ENCODE results near the gene SPINDOC. TPM values are rescaled to one million over a fixed set of nuclear protein-coding genes. Genes with fewer than 3 reads are reported as not detected.

Gene SPINDOC
- total RNA-seq, 1 donor from 2014 or later: 77.8 TPM

DNA sequence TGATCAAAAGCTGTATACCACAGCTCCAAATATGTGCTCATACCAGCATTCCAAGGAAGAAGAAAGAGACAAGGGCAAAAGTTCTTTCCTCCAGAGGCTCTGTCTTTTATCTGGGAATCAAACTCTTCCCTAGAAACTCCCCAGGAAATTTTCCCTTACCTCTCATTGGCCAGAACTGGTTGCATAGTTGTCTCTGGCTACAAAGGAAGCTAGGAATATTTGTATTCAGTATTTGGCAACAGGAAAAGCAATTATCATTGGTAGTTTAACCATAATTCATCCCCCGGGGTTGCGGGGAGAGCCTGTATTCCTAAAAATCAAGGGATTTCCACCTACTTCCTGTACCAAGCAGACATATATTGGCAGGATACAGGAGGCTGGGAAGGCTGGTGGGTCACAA, 34.2 kb upstream of the SPINDOC start:
- TF ChIP-seq, protein P1, sequence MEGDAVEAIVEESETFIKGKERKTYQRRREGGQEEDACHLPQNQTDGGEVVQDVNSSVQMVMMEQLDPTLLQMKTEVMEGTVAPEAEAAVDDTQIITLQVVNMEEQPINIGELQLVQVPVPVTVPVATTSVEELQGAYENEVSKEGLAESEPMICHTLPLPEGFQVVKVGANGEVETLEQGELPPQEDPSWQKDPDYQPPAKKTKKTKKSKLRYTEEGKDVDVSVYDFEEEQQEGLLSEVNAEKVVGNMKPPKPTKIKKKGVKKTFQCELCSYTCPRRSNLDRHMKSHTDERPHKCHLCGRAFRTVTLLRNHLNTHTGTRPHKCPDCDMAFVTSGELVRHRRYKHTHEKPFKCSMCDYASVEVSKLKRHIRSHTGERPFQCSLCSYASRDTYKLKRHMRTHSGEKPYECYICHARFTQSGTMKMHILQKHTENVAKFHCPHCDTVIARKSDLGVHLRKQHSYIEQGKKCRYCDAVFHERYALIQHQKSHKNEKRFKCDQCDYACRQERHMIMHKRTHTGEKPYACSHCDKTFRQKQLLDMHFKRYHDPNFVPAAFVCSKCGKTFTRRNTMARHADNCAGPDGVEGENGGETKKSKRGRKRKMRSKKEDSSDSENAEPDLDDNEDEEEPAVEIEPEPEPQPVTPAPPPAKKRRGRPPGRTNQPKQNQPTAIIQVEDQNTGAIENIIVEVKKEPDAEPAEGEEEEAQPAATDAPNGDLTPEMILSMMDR (IDR thresholded peaks at IDR 0.05; ENCODE audit: unreplicated experiment): no peak
- H3K27ac Mint-ChIP-seq: no peak overlapping the region
- no peaks in the 10 kb centered on the region for H3K4me1 Mint-ChIP-seq (ENCODE audit: low read depth)
- no peak overlapping the region for H3K4me3 Mint-ChIP-seq (ENCODE audit: low read depth)
- no peaks in the 10 kb centered on the region for H3K9me3 Mint-ChIP-seq (ENCODE audit: low read depth)
- H3K36me3 Mint-ChIP-seq (ENCODE audit: insufficient read depth): no peaks in the 10 kb centered on the region
- H3K27me3 Mint-ChIP-seq: peaks cover 3% of the 10 kb centered on the region
- no peak for DNase-seq (ENCODE audit: low spot score, unreplicated experiment)

DNA sequence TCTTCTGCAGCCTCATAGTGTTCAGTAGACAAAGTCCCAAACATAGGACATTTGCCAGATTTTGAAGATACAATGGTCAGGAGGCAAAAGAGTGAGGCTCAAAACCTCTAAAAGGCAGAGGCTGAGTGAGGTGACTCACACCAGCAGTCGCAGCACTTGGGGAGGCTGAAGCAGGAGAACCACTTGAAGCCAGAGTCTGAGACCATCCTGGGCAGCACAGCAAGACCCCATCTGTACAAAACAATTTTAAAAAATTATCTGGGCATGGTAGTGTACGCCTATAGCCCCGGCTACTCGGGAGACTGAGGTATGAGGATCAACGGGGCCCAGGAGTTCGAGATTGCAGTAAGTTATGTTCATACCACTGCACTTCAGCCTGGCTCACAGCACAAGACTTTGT, 30.5 kb upstream of the SPINDOC start:
- no peak overlapping the region for H3K4me3 Mint-ChIP-seq (ENCODE audit: low read depth)
- TF ChIP-seq, protein P1 (IDR thresholded peaks at IDR 0.05; ENCODE audit: unreplicated experiment): no peak
- no peaks in the 10 kb centered on the region for H3K4me1 Mint-ChIP-seq (ENCODE audit: low read depth)
- no peak overlapping the region for H3K27ac Mint-ChIP-seq
- no peak for DNase-seq (ENCODE audit: low spot score, unreplicated experiment)
- H3K36me3 Mint-ChIP-seq (ENCODE audit: insufficient read depth): no peaks in the 10 kb centered on the region
- no peaks in the 10 kb centered on the region for H3K9me3 Mint-ChIP-seq (ENCODE audit: low read depth)
- H3K27me3 Mint-ChIP-seq: peaks cover 3% of the 10 kb centered on the region

DNA sequence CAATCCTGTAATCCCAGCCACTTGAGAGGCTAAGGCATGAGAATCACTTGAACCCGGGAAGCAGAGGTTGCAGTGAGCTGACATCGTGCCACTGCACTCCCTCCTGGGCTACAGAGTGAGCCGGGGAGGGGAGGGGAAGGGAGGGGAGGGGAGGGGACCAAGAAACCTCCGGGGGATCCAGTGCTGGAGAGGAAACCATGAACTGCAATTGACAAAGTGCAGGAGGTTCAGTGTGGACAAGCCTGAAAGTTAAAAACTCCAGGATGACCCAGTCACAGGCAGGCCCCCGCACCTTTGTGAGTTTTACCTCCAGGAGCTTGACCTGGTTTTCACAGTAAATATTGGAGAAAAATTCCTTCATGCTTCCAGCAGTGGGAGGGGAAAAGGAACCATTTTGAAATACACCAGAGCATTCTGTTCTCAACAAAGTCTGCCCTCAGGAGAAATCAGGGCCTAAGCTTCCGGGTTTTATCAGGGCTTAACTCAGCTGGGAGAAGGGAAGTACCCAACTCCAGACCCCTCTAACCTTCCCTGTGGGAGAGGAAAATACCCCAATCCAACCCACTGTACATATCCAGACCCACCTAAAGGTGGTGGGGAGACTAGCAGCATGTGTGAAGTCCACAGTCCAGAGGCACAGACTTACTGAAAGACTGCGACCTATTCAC, 29.2 kb upstream of the SPINDOC start:
- no peaks in the 10 kb centered on the region for H3K9me3 Mint-ChIP-seq (ENCODE audit: low read depth)
- H3K36me3 Mint-ChIP-seq (ENCODE audit: insufficient read depth): no peaks in the 10 kb centered on the region
- H3K4me1 Mint-ChIP-seq (ENCODE audit: low read depth): no peaks in the 10 kb centered on the region
- no peaks in the 10 kb centered on the region for H3K27me3 Mint-ChIP-seq
- TF ChIP-seq, protein P1 (IDR thresholded peaks at IDR 0.05; ENCODE audit: unreplicated experiment): no peak
- H3K4me3 Mint-ChIP-seq (ENCODE audit: low read depth): no peak overlapping the region
- DNase-seq (ENCODE audit: low spot score, unreplicated experiment): no peak
- peak overlapping the region; percentile 19 for H3K27ac Mint-ChIP-seq

DNA sequence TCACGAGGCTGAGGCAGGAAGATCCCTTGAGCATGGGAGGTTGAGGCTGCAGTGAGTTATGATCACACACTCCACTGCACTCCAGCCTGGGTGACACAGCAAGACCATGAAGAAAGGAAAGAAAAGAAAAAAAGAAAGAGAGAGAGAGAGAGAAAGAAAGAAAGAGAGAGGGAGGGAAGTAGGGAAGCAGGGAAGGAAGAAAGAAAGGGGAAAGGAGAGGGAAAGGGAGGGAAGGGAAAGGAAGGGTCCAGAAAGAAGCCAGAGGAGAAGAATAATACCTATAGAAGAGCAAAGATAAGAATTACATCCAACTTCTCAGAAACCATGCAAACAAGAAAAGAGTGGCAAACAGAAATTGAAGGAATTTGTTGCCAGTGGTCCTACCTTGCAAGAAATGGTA, 27.4 kb upstream of the SPINDOC start:
- Mint-ChIP-seq H3K27ac (no peak overlapping the region), H3K4me3 (ENCODE audit: low read depth) (no peak overlapping the region), H3K36me3 (ENCODE audit: insufficient read depth) (no peaks in the 10 kb centered on the region), H3K27me3 (no peaks in the 10 kb centered on the region), H3K9me3 (ENCODE audit: low read depth) (no peaks in the 10 kb centered on the region), H3K4me1 (ENCODE audit: low read depth) (peaks cover 1% of the 10 kb centered on the region)
- TF ChIP-seq, protein P1 (IDR thresholded peaks at IDR 0.05; ENCODE audit: unreplicated experiment): no peak
- no peak for DNase-seq (ENCODE audit: low spot score, unreplicated experiment)

DNA sequence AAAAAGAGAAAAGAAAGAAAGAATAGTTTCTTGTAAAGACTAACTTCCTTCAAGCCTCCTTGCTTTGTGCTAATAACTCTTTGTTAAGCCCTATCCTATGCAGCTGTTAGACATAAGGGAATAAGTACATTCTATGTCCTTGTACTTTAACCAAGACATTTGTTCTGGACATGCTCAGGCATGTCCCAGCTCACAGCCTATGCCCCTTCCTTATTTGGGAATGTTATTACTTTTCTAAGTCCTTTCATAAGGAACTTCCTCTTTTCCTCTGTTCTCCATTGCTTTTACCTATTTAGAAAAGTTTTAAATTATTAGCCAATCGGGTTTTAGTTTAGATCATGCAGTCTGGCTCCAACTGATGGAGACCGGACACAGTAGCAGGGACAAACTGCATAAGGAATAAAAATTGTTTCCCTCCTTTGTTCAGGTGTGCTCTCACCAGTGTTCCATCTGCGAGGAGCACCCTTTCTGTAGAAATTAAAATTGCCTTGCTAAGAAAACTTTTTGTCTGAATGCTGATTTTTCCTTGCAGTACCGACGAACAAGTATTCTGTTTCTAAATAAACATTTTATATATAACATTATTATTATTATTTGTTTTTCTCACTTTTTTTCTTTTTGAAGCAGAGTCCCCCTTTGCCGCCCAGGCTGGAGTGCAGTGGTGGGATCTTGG, 21.6 kb upstream of the SPINDOC start:
- H3K27me3 Mint-ChIP-seq: no peaks in the 10 kb centered on the region
- peaks cover 8% of the 10 kb centered on the region for H3K9me3 Mint-ChIP-seq (ENCODE audit: low read depth)
- TF ChIP-seq, protein P1 (IDR thresholded peaks at IDR 0.05; ENCODE audit: unreplicated experiment): no peak
- no peaks in the 10 kb centered on the region for H3K36me3 Mint-ChIP-seq (ENCODE audit: insufficient read depth)
- H3K4me1 Mint-ChIP-seq (ENCODE audit: low read depth): peaks cover 1% of the 10 kb centered on the region
- DNase-seq (ENCODE audit: low spot score, unreplicated experiment): no peak
- H3K27ac Mint-ChIP-seq: no peak overlapping the region
- no peak overlapping the region for H3K4me3 Mint-ChIP-seq (ENCODE audit: low read depth)

Measured in progenitor cell of endocrine pancreas (in vitro differentiated cells).